Upper lobe of left lung (tissue), 6 donors: ENCODE results near the gene COL20A1. TPM values are rescaled to one million over a fixed set of nuclear protein-coding genes. Genes with fewer than 3 reads are reported as not detected.

Experiments used
- ATAC-seq, 2 donors: fragments of 200-7000 bp; cut with Tn5 transposase; one replicate each; pipeline ENCODE4 v1.9.1; 2022; ENCODE audit warnings: mild to moderate bottlenecking in 2 of 2, moderate library complexity in 2 of 2; ENCODE audit not compliant: low FRiP score in 2 of 2
- DNase-seq, 2 donors: peaks; one replicate each; pipeline ENCODE4 v3.0.0-alpha.2; 2019 to 2020
- H3K27ac ChIP-seq, 4 donors: fragments of 200-600 bp; sonication (generic); one replicate each; pipeline ENCODE4 v1.5.1; 2016 to 2019
- H3K27me3 ChIP-seq, 4 donors: fragments of 200-600 bp; sonication (generic); one replicate each; pipeline ENCODE4 v1.5.1; 2017 to 2019
- H3K36me3 ChIP-seq, 4 donors: fragments of 200-600 bp; sonication (generic); one replicate each; pipeline ENCODE4 v1.5.1; 2016 to 2019
- H3K4me1 ChIP-seq, 4 donors: fragments of 200-600 bp; sonication (generic); one replicate each; pipeline ENCODE4 v1.5.1; 2018 to 2019
- H3K4me3 ChIP-seq, 4 donors: fragments of 200-600 bp; sonication (generic); one replicate each; pipeline ENCODE4 v1.5.1; 2017 to 2019; ENCODE audit warnings: mild to moderate bottlenecking in 2 of 4, moderate library complexity in 1 of 4
- H3K9me3 ChIP-seq, 4 donors: fragments of 200-600 bp; sonication (generic); one replicate each; pipeline ENCODE4 v1.5.1; 2018 to 2019
- CTCF ChIP-seq, 6 experiments: fragments of 450-650 bp in 4 of 6; fragments of 200-600 bp in 2 of 6; sonication (generic) in 2 of 6; IDR thresholded peaks; one replicate each; pipeline ENCODE4 v1.5.1; 2016 to 2019; ENCODE audit warnings: antibody characterized with exemption in 6 of 6
- EP300 ChIP-seq, 4 donors: sonication (generic); formaldehyde crosslinking; IDR thresholded peaks; one replicate each; pipeline ENCODE4 v1.5.1; 2017; ENCODE audit warnings: antibody characterized with exemption in 4 of 4, control low read depth in 2 of 4
- POLR2A ChIP-seq, 4 donors: fragments of 450-650 bp; IDR thresholded peaks; one replicate each; pipeline ENCODE4 v1.5.1; 2016 to 2017; ENCODE audit warnings: antibody characterized with exemption in 4 of 4, mild to moderate bottlenecking in 2 of 4
- POLR2AphosphoS5 ChIP-seq, 2 donors: sonication (generic); formaldehyde crosslinking; IDR thresholded peaks; one replicate each; pipeline ENCODE4 v1.5.1; 2017; ENCODE audit warnings: antibody characterized with exemption in 2 of 2
- WGBS, 2 donors: methylation state at CpG; one replicate each; pipeline ENCODE4 v1.1.5; 2017 to 2018; 5-methylcytosine and 5-hydroxymethylcytosine counted together
- total RNA-seq, 6 donors: library from RNA; depleted of rRNA in 4 of 6; stranded (reverse); fragments of >200 nt in 4 of 6; gene quantifications; one replicate each; pipeline versions ENCODE4 v1.1.0 to v1.2.1, GENCODE V29; 2016 to 2021
- donor health status: DM: no; HTN: no; CAD: no; lungs with moderate emphysema.
- donor health status: DM: no; HTN: yes; CAD: no; lungs with severe emphysema.

The COL20A1 gene
- total RNA-seq, 6 donors from 2014 or later = 0.03 TPM; not detected in 5

GRCh38 chr20:63317601-63318291, 24.8 kb downstream of the COL20A1 start:
- H3K9me3 ChIP-seq = no peaks in the 10 kb centered on the region
- ATAC-seq (no peak), DNase-seq (peak in 1 of 2 donors; percentile 41)
- H3K4me1 ChIP-seq = peaks cover 0 to 4% (median 2%) of the 10 kb centered on the region in 4 donors
- WGBS, 2 donors = 78 to 81% methylated on average over 15 to 18 of the region's 18 CpGs
- H3K36me3 ChIP-seq = no peaks in the 10 kb centered on the region
- no peak overlapping the region for H3K4me3 ChIP-seq
- TF ChIP-seq CTCF (IDR thresholded peaks at IDR 0.05) (no peak), EP300 (IDR thresholded peaks at IDR 0.05) (no peak), POLR2A (IDR thresholded peaks at IDR 0.05) (no peak), POLR2AphosphoS5 (IDR thresholded peaks at IDR 0.05) (no peak)
- H3K27ac ChIP-seq = no peak overlapping the region
- no peaks in the 10 kb centered on the region for H3K27me3 ChIP-seq

GRCh38 chr20:63318391-63319163, 25.6 kb downstream of the COL20A1 start:
- H3K36me3 ChIP-seq = no peaks in the 10 kb centered on the region
- H3K27me3 ChIP-seq = no peaks in the 10 kb centered on the region
- ATAC-seq (no peak), DNase-seq (peak in 1 of 2 donors; percentile 66)
- no peak overlapping the region for H3K27ac ChIP-seq
- 91 to 93% methylated on average over 7 to 24 of the region's 24 CpGs for WGBS, 2 donors
- peaks cover 0 to 4% (median 2%) of the 10 kb centered on the region in 4 donors for H3K4me1 ChIP-seq
- no peak for TF ChIP-seq CTCF (IDR thresholded peaks at IDR 0.05)
- no peak for TF ChIP-seq EP300 (IDR thresholded peaks at IDR 0.05)
- no peak for TF ChIP-seq POLR2AphosphoS5 (IDR thresholded peaks at IDR 0.05)
- no peak for TF ChIP-seq POLR2A (IDR thresholded peaks at IDR 0.05)
- H3K9me3 ChIP-seq = no peaks in the 10 kb centered on the region
- H3K4me3 ChIP-seq = no peak overlapping the region

GRCh38 chr20:63319164-63320040, 26.4 kb downstream of the COL20A1 start:
- Histone ChIP-seq H3K27me3 (no peaks in the 10 kb centered on the region), H3K36me3 (no peaks in the 10 kb centered on the region), H3K4me1 (peaks cover 0 to 4% (median 2%) of the 10 kb centered on the region in 4 donors), H3K9me3 (no peaks in the 10 kb centered on the region), H3K27ac (no peak overlapping the region), H3K4me3 (no peak overlapping the region)
- DNase-seq (peak in 1 of 2 donors; percentile 57), ATAC-seq (no peak)
- WGBS, 2 donors = 81 to 100% methylated on average over 1 to 20 of the region's 25 CpGs
- no peak for TF ChIP-seq CTCF (IDR thresholded peaks at IDR 0.05)
- TF ChIP-seq EP300 (IDR thresholded peaks at IDR 0.05) = no peak
- no peak for TF ChIP-seq POLR2AphosphoS5 (IDR thresholded peaks at IDR 0.05)
- no peak for TF ChIP-seq POLR2A (IDR thresholded peaks at IDR 0.05)

- ATAC-seq (no peak), DNase-seq (peak in 1 of 2 donors; percentile 75)
- no peak overlapping the region for H3K4me3 ChIP-seq
- H3K27ac ChIP-seq = no peak overlapping the region
- WGBS, 2 donors = 80% methylated on average over 13 of the region's 23 CpGs; no CpG with 5 or more reads in 1 of the 2 donors
- no peaks in the 10 kb centered on the region for H3K9me3 ChIP-seq
- no peaks in the 10 kb centered on the region for H3K27me3 ChIP-seq
- TF ChIP-seq POLR2AphosphoS5 (IDR thresholded peaks at IDR 0.05) = no peak
- no peak for TF ChIP-seq POLR2A (IDR thresholded peaks at IDR 0.05)
- no peak for TF ChIP-seq CTCF (IDR thresholded peaks at IDR 0.05)
- no peak for TF ChIP-seq EP300 (IDR thresholded peaks at IDR 0.05)
- H3K36me3 ChIP-seq = no peaks in the 10 kb centered on the region
- peaks cover 0 to 4% (median 2%) of the 10 kb centered on the region in 4 donors for H3K4me1 ChIP-seq
Measured at GRCh38 chr20:63320041-63320511, 27.1 kb downstream of the COL20A1 start.
